Stimulated activated naive B cell treated with anti-CD40 and anti-IgM and Interleukin-4, amounts not matched to agents 10 μg/mL and 1 μg/mL and 100 μg/mL, for 72 hours (primary cell): ENCODE results near the gene PIP5K1A.
"Not testable (repeated sequence)": the region's sequence is repeated elsewhere in the genome, so short reads cannot be mapped to it uniquely, and the experiment has no call there.

Source experiments
- ATAC-seq, 2 donors: fragments of 150-1000 bp; cut with Tn5 transposase; replicated peaks; 2 replicates each; pipeline ENCODE4 v1.10.0; 2021; ENCODE audit warnings: moderate library complexity in 1 of 2
- DNase-seq: peaks from one replicate; pipeline ENCODE4 v3.0.0; 2021
- H3K27ac Mint-ChIP-seq: one replicate; pipeline ENCODE4 v1.8.0; 2022; ENCODE audit warnings: mild to moderate bottlenecking, mixed read lengths
- H3K27me3 Mint-ChIP-seq, 2 donors: one replicate each; pipeline ENCODE4 v1.8.0; 2022; ENCODE audit warnings: mixed read lengths in 2 of 2
- H3K36me3 Mint-ChIP-seq, 2 donors: one replicate each; pipeline ENCODE4 v1.8.0; 2022; ENCODE audit warnings: mixed read lengths in 2 of 2, mild to moderate bottlenecking in 1 of 2
- H3K4me1 Mint-ChIP-seq, 2 donors: one replicate each; pipeline ENCODE4 v1.8.0; 2022; ENCODE audit warnings: mixed read lengths in 2 of 2, mild to moderate bottlenecking in 1 of 2
- H3K4me3 Mint-ChIP-seq, 2 donors: one replicate each; pipeline ENCODE4 v1.8.0; 2022; ENCODE audit warnings: mild to moderate bottlenecking in 2 of 2, mixed read lengths in 2 of 2, moderate library complexity in 1 of 2
- H3K9me3 Mint-ChIP-seq, 2 donors: one replicate each; pipeline ENCODE4 v1.8.0; 2022; ENCODE audit warnings: mixed read lengths in 2 of 2, mild to moderate bottlenecking in 1 of 2

The PIP5K1A gene

DNA sequence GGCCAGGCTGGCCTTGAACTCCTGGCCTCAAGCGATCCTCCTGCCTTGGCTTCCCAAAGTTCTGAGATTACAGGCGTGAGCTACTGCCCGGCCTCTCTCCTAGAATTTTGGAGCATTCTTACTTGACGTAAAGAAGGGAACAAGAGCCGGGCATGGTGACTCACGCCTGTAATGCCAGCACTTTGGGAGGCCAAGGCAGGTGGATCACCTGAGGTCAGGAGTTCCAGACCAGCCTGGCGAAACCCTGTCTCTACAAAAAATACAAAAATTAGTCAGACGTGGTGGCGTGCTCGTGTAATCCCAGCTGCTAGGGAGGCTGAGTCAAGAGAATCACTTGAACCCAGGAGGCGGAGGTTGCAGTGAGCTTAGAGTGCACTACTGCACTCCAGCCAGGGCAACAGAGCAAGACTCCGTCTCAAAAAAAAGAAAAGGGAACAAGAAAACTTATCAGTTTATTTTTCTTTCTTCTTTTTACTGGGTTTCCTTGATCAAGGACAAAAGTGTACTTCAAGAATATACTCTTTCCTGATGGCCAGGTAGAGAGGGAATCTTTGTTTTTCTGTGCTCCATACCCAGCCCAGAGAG, 7.1 kb downstream of the PIP5K1A start:
- not testable (repeated sequence) for DNase-seq, H3K27ac Mint-ChIP-seq

DNA sequence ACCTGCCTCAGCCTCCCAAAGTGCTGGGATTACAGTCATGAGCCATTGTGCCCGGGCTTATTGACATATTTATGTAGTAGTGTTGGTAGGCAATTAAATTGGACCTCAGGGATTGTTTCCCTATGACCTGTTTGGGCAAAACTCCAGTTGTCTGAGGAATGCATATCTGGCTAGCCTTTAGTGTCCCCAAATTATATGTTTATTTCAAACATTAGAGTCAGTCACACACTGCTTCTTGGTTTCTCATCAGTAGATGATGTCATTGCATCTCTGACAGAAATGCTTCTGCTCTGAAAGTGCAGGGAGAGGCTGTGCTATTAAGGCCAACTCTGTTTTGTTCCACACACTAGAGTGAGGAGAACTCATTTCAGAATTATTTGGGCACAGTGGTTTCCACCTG, 12.5 kb downstream of the PIP5K1A start:
- no peaks in the 10 kb centered on the region for H3K9me3 Mint-ChIP-seq
- peaks cover 25 to 46% of the 10 kb centered on the region in 2 donors for H3K36me3 Mint-ChIP-seq
- no peak overlapping the region for H3K27ac Mint-ChIP-seq
- DNase-seq (no peak), ATAC-seq (no peak)
- peaks cover 10 to 23% of the 10 kb centered on the region in 2 donors for H3K4me1 Mint-ChIP-seq
- no peaks in the 10 kb centered on the region for H3K27me3 Mint-ChIP-seq
- H3K4me3 Mint-ChIP-seq = no peak overlapping the region

More for the DNA sequence above, 7.1 kb downstream of the PIP5K1A start:
- H3K4me3 Mint-ChIP-seq, H3K27me3 Mint-ChIP-seq, ATAC-seq, H3K9me3 Mint-ChIP-seq: not testable (repeated sequence)
- Mint-ChIP-seq H3K36me3 (peaks cover 24 to 33% of the 10 kb centered on the region in 2 donors), H3K4me1 (peaks cover 4 to 20% of the 10 kb centered on the region in 2 donors)

DNA sequence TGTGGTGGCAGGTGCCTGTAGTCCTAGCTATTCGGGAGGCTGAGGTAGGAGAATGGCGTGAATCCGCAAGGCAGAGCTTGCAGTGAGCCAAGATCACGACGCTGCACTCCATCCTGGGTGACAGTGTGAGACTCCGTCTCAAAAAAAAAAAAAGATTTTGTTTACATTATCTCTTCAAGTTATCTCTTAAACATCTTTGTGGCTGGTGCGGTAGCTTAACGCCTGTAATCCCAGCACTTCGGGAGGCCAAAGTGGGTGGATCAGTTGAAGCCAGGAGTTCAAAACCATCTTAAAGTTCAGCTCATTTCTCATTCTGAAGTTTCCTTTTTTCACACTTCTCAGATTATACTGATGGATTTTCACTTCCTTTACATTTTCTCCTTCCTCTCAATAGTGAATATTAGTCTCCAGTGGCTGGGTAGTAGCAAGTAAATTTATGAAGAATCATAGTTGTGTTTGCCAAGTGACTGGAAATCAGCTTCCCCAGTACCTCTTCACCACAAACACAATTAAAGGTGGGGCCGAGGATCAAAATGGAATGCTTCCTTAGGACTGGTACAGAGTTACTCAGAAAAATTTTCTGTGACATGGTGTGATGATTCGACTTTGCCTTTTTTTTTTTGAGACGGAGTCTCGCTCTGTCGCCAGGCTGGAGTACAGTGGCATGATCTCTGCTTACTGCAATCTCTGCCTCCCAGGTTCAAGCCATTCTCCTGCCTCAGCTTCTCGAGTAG, 13.8 kb downstream of the PIP5K1A start:
- no peak for DNase-seq
- ATAC-seq = no peak
- Mint-ChIP-seq H3K27me3 (no peaks in the 10 kb centered on the region), H3K36me3 (peaks cover 25 to 41% of the 10 kb centered on the region in 2 donors), H3K4me3 (no peak overlapping the region), H3K9me3 (no peaks in the 10 kb centered on the region), H3K4me1 (peaks cover 9 to 31% of the 10 kb centered on the region in 2 donors), H3K27ac (no peak overlapping the region)

DNA sequence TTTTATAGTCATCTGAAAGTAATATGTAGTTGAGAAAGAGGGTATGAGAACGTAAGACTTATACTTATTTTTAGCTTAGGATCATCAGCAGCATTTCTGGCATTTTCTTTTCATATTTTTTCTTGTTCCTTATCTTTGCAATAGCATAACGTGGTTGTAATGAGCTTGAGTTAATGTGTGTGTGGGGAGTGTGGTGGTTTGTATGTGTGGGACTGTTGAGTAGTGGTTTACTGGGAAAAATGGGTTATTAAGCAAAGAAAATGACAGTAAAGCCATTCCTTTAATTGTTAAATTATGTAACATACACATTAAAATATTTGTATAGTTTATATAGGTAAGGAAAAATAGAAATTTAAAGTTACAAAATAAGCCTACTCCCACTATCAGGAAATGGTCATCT, 15.2 kb downstream of the PIP5K1A start:
- ATAC-seq (no peak), DNase-seq (no peak)
- no peak overlapping the region for H3K4me3 Mint-ChIP-seq
- peaks cover 9 to 31% of the 10 kb centered on the region in 2 donors for H3K4me1 Mint-ChIP-seq
- H3K9me3 Mint-ChIP-seq = no peaks in the 10 kb centered on the region
- no peaks in the 10 kb centered on the region for H3K27me3 Mint-ChIP-seq
- H3K27ac Mint-ChIP-seq = no peak overlapping the region
- H3K36me3 Mint-ChIP-seq = peaks cover 21 to 42% of the 10 kb centered on the region in 2 donors

DNA sequence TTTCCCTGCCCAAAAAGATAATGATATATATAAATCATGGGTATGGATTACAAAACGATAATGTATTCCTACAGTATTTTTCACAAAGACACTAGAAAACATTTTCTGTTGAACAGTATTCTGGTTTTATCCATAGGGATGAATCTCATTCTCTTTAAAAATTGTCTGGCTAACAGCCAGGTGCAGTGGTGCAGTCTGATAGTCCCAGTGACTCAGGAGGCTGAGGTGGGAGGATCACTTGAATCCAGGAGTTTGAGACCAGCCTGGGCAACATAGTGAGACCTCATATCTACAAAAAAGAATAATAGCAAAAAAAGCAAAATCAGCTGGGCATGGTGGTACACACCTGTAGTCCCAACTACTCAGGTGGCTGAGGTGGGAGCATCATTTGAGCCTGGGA, 23.3 kb downstream of the PIP5K1A start:
- DNase-seq = no peak
- Mint-ChIP-seq H3K4me3 (no peak overlapping the region), H3K4me1 (peaks cover 2 to 3% of the 10 kb centered on the region in 2 donors), H3K27me3 (no peaks in the 10 kb centered on the region), H3K36me3 (peaks cover 19 to 22% of the 10 kb centered on the region in 2 donors), H3K27ac (no peak overlapping the region), H3K9me3 (no peaks in the 10 kb centered on the region)
- ATAC-seq = no peak

DNA sequence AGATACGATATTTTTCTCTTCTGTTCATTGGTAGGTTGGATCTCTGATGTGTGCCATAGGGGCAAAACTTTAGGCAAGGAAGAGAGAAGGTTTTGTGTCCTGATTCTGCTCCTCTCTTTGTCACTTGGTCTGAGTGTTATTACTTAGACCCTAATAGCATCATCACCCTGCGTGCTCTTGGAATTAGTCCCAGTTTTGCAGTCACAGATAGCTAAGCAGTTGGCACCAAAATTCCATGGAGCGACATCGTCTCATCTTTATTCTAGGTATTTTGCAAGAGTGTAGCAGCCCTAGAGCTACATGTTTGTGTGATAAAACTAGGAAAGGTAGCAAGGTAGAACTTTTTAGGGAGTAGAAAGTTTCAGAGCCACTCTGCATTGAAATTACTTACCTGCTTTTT, 23.8 kb downstream of the PIP5K1A start:
- Mint-ChIP-seq H3K27me3 (no peaks in the 10 kb centered on the region), H3K36me3 (peaks cover 19 to 26% of the 10 kb centered on the region in 2 donors), H3K4me3 (no peak overlapping the region), H3K9me3 (no peaks in the 10 kb centered on the region), H3K4me1 (peaks cover 0 to 3% of the 10 kb centered on the region in 2 donors), H3K27ac (no peak overlapping the region)
- DNase-seq (no peak), ATAC-seq (no peak)

DNA sequence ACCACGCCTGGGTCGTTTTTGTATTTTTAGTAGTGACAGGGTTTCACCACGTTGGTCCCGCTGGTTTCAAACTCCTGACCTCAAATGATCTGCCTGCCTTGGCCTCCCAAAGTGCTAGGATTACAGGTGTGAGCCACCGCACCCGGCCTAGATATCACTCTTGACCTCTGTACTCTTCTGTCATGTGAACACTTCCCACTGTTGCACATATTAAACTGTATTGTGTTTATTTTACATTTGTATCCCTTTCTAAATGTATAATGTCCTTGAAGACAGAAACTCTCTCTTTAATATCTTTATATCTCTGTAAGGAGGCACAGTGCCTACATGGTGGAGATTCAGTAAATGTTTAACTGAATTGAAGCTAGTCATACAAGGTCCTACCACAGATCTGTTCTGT, 36.9 kb downstream of the PIP5K1A start:
- Mint-ChIP-seq H3K4me1 (peaks cover 16 to 29% of the 10 kb centered on the region in 2 donors), H3K27me3 (no peaks in the 10 kb centered on the region), H3K9me3 (no peaks in the 10 kb centered on the region), H3K4me3 (no peak overlapping the region), H3K36me3 (peaks cover 47 to 66% of the 10 kb centered on the region in 2 donors), H3K27ac (no peak overlapping the region)
- no peak for ATAC-seq
- DNase-seq = no peak

DNA sequence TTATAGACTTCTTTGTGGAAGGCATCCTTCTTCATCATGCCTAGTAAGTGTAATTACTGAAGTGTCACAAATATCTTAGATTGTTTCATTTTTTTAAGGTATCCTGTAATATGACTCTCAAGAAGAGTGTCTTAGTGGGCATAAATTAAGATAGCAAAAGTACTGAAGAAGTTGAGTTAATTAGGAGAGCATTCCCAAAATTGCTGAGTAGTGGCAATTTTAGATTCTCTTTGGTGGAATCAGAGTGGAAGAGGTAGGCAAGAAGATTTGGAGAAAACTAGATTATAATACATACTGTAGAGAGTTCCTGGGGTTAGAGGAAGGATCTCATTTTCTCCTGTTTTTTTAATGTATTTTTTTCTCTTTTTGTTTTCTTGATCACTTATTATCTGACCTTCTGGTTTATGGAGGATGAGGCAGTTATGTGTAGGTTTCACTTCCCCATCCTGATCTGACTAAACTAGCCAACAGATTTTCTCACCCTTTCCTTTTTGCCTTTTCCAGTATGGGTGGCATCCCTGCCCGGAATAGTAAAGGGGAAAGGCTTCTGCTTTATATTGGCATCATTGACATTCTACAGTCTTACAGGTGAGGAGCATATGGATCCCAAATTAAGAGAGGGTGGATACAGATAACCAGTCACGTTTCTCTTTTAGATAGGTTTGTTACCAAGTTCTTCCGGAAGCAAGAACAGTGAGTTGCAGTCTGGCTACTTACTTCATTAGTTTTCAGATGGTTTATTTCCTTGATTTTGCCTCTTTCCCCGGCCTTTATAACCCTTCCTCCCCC, 39.5 kb downstream of the PIP5K1A start:
- no peaks in the 10 kb centered on the region for H3K9me3 Mint-ChIP-seq
- H3K27me3 Mint-ChIP-seq = no peaks in the 10 kb centered on the region
- H3K4me3 Mint-ChIP-seq = peak overlapping the region in 1 of 2 donors; percentile 55
- H3K36me3 Mint-ChIP-seq = peaks cover 54 to 59% of the 10 kb centered on the region in 2 donors
- ATAC-seq = peak; percentile 90 to 98
- no peak for DNase-seq
- H3K27ac Mint-ChIP-seq = peak overlapping the region; percentile 73
- H3K4me1 Mint-ChIP-seq = peaks cover 16 to 29% of the 10 kb centered on the region in 2 donors

DNA sequence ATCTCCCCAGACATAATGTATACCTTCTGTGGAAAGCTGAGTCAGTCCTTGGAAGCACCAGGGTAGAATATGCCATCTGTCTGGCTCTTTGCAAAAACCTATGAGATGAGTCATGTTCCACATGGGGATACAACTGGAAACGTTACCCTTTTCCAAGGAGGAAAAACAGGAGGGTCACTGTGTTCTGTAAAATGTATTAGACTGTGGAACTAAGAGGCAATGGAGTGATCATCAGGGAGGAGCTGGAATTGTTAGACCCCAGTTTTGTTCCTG, 40.1 kb downstream of the PIP5K1A start:
- Mint-ChIP-seq H3K9me3 (no peaks in the 10 kb centered on the region), H3K36me3 (peaks cover 58 to 63% of the 10 kb centered on the region in 2 donors), H3K4me3 (no peak overlapping the region), H3K4me1 (peaks cover 16 to 29% of the 10 kb centered on the region in 2 donors), H3K27ac (peak overlapping the region; percentile 73), H3K27me3 (no peaks in the 10 kb centered on the region)
- peak in 1 of 2 donors; percentile 12 for ATAC-seq
- DNase-seq = no peak

DNA sequence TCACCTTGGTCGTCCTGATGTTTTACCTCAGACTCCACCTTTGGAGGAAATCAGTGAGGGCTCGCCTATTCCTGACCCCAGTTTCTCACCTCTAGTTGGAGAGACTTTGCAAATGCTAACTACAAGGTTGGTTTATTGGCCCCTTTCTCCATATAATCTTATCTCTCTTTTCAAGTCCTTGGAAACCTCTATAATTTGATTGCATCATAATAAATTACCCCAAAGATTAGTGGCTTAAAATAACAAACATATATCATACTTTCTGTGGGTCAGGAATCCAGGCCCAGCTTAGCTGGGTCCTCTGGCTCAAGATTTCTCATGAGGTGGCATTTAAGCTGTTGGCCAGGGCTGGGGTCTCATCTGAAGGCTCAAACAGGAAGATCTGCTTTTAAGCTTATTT, 44.1 kb downstream of the PIP5K1A start:
- peaks cover 8 to 11% of the 10 kb centered on the region in 2 donors for H3K4me1 Mint-ChIP-seq
- ATAC-seq (no peak), DNase-seq (no peak)
- H3K4me3 Mint-ChIP-seq = no peak overlapping the region
- no peaks in the 10 kb centered on the region for H3K27me3 Mint-ChIP-seq
- H3K36me3 Mint-ChIP-seq = peaks cover 58 to 59% of the 10 kb centered on the region in 2 donors
- no peaks in the 10 kb centered on the region for H3K9me3 Mint-ChIP-seq
- peak overlapping the region; percentile 3 for H3K27ac Mint-ChIP-seq

DNA sequence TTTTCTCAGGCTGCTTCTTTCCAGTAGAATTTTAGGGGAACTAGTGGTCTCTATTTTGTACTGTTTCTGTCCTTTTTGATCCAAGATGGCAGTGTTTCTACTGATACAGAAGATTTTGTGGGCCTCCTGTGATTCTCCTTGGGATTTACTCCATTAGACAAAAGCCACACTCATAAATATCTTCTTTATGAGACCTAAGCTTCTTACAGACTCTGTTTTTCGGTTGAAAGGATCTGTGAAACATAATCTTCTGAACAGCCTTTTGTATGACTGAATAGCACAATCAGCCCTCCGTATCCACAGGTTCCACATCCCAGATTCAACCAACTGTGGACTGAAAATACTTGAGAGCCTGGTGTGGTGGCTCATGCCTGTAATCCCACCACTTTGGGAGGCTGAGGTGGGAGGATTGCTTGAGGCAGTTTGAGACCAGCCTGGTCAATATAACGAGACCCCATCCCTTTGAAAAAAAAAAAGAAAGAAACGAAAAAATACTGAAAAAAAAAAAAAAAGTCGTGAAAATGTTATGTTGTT, 45.4 kb downstream of the PIP5K1A start:
- Mint-ChIP-seq H3K27me3 (no peaks in the 10 kb centered on the region), H3K9me3 (no peaks in the 10 kb centered on the region), H3K4me3 (no peak overlapping the region), H3K4me1 (no peaks in the 10 kb centered on the region), H3K36me3 (peaks cover 58 to 59% of the 10 kb centered on the region in 2 donors), H3K27ac (no peak overlapping the region)
- no peak for ATAC-seq
- no peak for DNase-seq

DNA sequence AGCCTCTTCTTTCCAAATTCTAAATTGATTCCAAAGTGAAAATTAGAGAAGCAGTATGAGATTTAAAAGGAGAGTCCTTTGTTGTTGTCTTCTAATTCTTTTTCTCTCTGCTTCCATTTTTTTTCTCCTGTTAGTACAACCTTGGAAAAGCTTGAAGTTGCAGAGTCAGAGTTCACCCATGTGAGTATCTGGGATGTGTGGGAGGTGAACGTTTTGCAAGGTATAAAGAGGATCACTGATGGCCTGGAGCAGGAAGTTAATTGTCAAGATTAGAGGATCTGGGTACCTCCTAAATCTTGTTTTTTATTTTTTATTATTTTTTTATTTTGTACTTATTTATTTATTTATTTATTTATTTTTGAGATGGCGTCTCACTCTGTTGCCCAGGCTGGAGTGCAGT, 48.4 kb downstream of the PIP5K1A start:
- Mint-ChIP-seq H3K4me1 (peaks cover 0 to 1% of the 10 kb centered on the region in 2 donors), H3K36me3 (peaks cover 52 to 62% of the 10 kb centered on the region in 2 donors), H3K27ac (peak overlapping the region; percentile 47), H3K4me3 (no peak overlapping the region), H3K27me3 (no peaks in the 10 kb centered on the region), H3K9me3 (no peaks in the 10 kb centered on the region)
- DNase-seq = no peak
- no peak for ATAC-seq

DNA sequence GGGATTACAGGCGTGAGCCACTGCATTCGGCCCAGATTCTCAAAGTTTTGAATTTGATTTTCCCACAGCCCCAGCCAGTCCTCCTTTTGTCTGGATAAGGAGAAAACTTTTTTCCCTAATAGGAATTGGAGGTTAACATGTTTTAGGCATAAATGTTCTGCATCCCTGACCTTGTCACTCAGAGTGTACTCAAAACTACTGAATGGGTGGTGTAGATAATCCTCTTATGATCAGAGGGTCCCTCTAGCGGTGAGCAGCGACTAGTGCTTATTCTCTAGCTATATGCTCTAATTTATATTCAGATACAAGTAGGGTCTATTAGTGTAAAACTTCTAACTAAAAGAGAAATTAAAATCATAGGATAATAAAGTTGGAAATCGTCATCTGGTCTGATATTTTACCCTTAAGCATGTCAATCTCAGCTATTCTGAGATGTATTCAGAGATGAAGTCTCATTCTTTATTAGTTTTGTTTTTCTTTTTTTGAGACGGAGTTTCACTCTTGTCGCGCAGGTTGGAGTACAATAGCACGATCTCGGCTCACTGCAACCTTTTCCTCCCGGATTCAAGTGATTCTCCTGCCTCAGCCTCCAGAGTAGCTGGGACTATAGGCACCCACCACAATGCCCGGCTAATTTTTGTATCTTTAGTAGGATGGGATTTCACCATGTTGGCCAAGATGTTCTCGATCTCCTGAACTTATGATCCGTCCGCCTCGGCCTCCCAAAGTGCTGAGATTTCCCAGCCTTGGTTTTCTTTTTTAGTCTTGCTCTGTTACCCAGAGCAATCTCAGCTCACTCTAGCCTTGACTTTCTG, 53.5 kb downstream of the PIP5K1A start:
- peak; percentile 37 for DNase-seq
- Mint-ChIP-seq H3K4me3 (no peak overlapping the region), H3K9me3 (no peaks in the 10 kb centered on the region), H3K27ac (no peak overlapping the region), H3K36me3 (peaks cover 26 to 40% of the 10 kb centered on the region in 2 donors), H3K4me1 (peaks cover 8 to 16% of the 10 kb centered on the region in 2 donors), H3K27me3 (no peaks in the 10 kb centered on the region)
- peak; percentile 62 to 67 for ATAC-seq
